NCI-H524 treated with DMSO at 0.1 percent for 48 hours (cell line): ENCODE measurements around the gene MKNK2.
"Not testable (repeated sequence)": the region's sequence is repeated elsewhere in the genome, so short reads cannot be mapped to it uniquely, and the experiment has no call there.

ENCODE experiments used
- DNase-seq: peaks from one replicate; lab custom pipeline; 2025; lab: John Stamatoyannopoulos, UW

The MKNK2 gene

GRCh38 chr19:1991018-1991913 is 59.8 kb downstream of the MKNK2 start:
- DNase-seq: no peak

GRCh38 chr19:1990230-1991017 is 60.6 kb downstream of the MKNK2 start:
- DNase-seq: no peak

- no peak for DNase-seq
Measured at GRCh38 chr19:1989513-1990229, 61.4 kb downstream of the MKNK2 start.

GRCh38 chr19:1988464-1988863 is 62.6 kb downstream of the MKNK2 start:
- DNase-seq: not testable (repeated sequence)
